GM23338 (cell line): Measurements from ENCODE around the gene UVRAG. TPM values are rescaled to one million over a fixed set of nuclear protein-coding genes. Genes with fewer than 3 reads are reported as not detected.

ENCODE experiments used
- ATAC-seq: fragments of 200-7000 bp; cut with Tn5 transposase; 3 replicates; pipeline ENCODE4 v1.9.1; 2020
- DNase-seq: peaks from one replicate; pipeline ENCODE4 v3.0.0-alpha.2; 2015; ENCODE audit warnings: low spot score
- H2AFZ ChIP-seq: fragments of 200-600 bp; sonication (generic); 2 replicates; pipeline ENCODE4 v1.8.0; 2016; ENCODE audit warnings: antibody characterized with exemption, mild to moderate bottlenecking, moderate library complexity
- H3F3A ChIP-seq: fragments of 200-600 bp; sonication (generic); replicated peaks from 2 replicates; pipeline ENCODE4 v1.8.0; 2017; ENCODE audit warnings: antibody characterized with exemption, mixed run types, low read depth
- H3K27ac ChIP-seq: fragments of 200-600 bp; sonication (generic); 2 replicates; pipeline ENCODE4 v1.6.1; 2016; ENCODE audit warnings: low read depth
- H3K27me3 ChIP-seq: fragments of 200-600 bp; sonication (generic); 2 replicates; pipeline ENCODE4 v1.8.0; 2016; ENCODE audit warnings: mild to moderate bottlenecking, mixed run types, moderate library complexity; ENCODE audit not compliant: insufficient read depth
- H3K36me3 ChIP-seq: fragments of 200-600 bp; sonication (generic); 2 replicates; pipeline ENCODE4 v1.8.0; 2016; ENCODE audit warnings: mild to moderate bottlenecking; ENCODE audit not compliant: insufficient read depth
- H3K4me1 ChIP-seq: fragments of 200-600 bp; sonication (generic); 2 replicates; pipeline ENCODE4 v1.8.0; 2016; ENCODE audit warnings: mild to moderate bottlenecking, moderate library complexity; ENCODE audit not compliant: insufficient read depth
- H3K4me2 ChIP-seq: fragments of 200-600 bp; sonication (generic); 2 replicates; pipeline ENCODE4 v1.7.1; 2017; ENCODE audit warnings: mixed run types
- H3K4me3 ChIP-seq: fragments of 200-600 bp; sonication (generic); 2 replicates; pipeline ENCODE4 v1.6.1; 2016; ENCODE audit warnings: mixed run types
- H3K79me2 ChIP-seq: fragments of 200-600 bp; sonication (generic); replicated peaks from 2 replicates; pipeline ENCODE4 v1.8.0; 2017; ENCODE audit warnings: mild to moderate bottlenecking; ENCODE audit not compliant: insufficient read depth
- H3K9me2 ChIP-seq: fragments of 200-600 bp; sonication (generic); 2 replicates; pipeline ENCODE4 v1.8.0; 2017; ENCODE audit not compliant: insufficient read depth
- H4K20me1 ChIP-seq: fragments of 200-600 bp; sonication (generic); replicated peaks from 2 replicates; pipeline ENCODE4 v1.8.0; 2017; ENCODE audit warnings: mild to moderate bottlenecking; ENCODE audit not compliant: insufficient read depth
- H3K27ac Mint-ChIP-seq: 2 replicates; pipeline ENCODE4 v1.8.0; 2020; ENCODE audit warnings: inconsistent platforms, mild to moderate bottlenecking, moderate library complexity, mixed read lengths
- H3K27me3 Mint-ChIP-seq: 3 replicates; pipeline ENCODE4 v1.8.0; 2022; ENCODE audit warnings: low read depth, mild to moderate bottlenecking, moderate library complexity, mixed read lengths, inconsistent platforms; ENCODE audit not compliant: insufficient read depth, poor library complexity
- H3K36me3 Mint-ChIP-seq: 3 replicates; pipeline ENCODE4 v1.8.0; 2021; ENCODE audit warnings: low read depth, mild to moderate bottlenecking, inconsistent platforms, moderate library complexity, mixed read lengths
- H3K4me1 Mint-ChIP-seq: 3 replicates; pipeline ENCODE4 v1.8.0; 2020; ENCODE audit warnings: mild to moderate bottlenecking, inconsistent platforms, mixed read lengths
- H3K4me3 Mint-ChIP-seq: 3 replicates; pipeline ENCODE4 v1.8.0; 2021; ENCODE audit warnings: moderate library complexity, mild to moderate bottlenecking, inconsistent platforms, mixed read lengths
- H3K9me3 Mint-ChIP-seq: 3 replicates; pipeline ENCODE4 v1.8.0; 2020; ENCODE audit warnings: moderate library complexity, mild to moderate bottlenecking, inconsistent platforms, mixed read lengths
- CREB1 ChIP-seq: fragments of 250-450 bp; sonication (Bioruptor Pico); IDR thresholded peaks from 2 replicates; pipeline ENCODE4 v1.5.0; 2020; ENCODE audit warnings: low read depth, mild to moderate bottlenecking, moderate library complexity
- CTCF ChIP-seq, 2 experiments: fragments of 200-600 bp in 1 of 2; sonication (generic) in 1 of 2; conservative IDR thresholded peaks; 2 replicates each; pipeline versions ENCODE4 v1.5.1 to v1.6.1; 2016 to 2017; ENCODE audit warnings: antibody characterized with exemption in 2 of 2, low read depth in 2 of 2, mild to moderate bottlenecking in 2 of 2, moderate library complexity in 1 of 2
- ETS1 ChIP-seq: IDR thresholded peaks from 2 replicates; pipeline ENCODE4 v1.6.1; 2016; ENCODE audit warnings: antibody characterized with exemption
- EZH2 ChIP-seq: fragments of 200-600 bp; sonication (generic); IDR thresholded peaks from one replicate; pipeline ENCODE4 v1.8.0; 2017; ENCODE audit warnings: antibody characterized with exemption, mild to moderate bottlenecking, low read depth; ENCODE audit not compliant: unreplicated experiment
- EZH2phosphoT487 ChIP-seq: fragments of 200-600 bp; sonication (generic); IDR thresholded peaks from one replicate; pipeline ENCODE4 v1.8.1; 2018; ENCODE audit warnings: antibody characterized with exemption; ENCODE audit not compliant: unreplicated experiment
- JUNB ChIP-seq: IDR thresholded peaks from one replicate; pipeline ENCODE4 v1.6.1; 2016; ENCODE audit warnings: antibody characterized with exemption; ENCODE audit not compliant: unreplicated experiment
- NANOG ChIP-seq: IDR thresholded peaks from 2 replicates; pipeline ENCODE4 v1.6.1; 2016; ENCODE audit warnings: antibody characterized with exemption, borderline replicate concordance
- POLR2AphosphoS5 ChIP-seq: IDR thresholded peaks from 2 replicates; pipeline ENCODE4 v1.6.1; 2016; ENCODE audit warnings: antibody characterized with exemption, low read depth
- REST ChIP-seq: IDR thresholded peaks from one replicate; pipeline ENCODE4 v1.6.1; 2018; ENCODE audit warnings: antibody characterized with exemption; ENCODE audit not compliant: unreplicated experiment
- STAT1 ChIP-seq: IDR thresholded peaks from one replicate; pipeline ENCODE4 v1.6.1; 2016; ENCODE audit warnings: antibody characterized with exemption; ENCODE audit not compliant: unreplicated experiment
- ZNF114 ChIP-seq: fragments of 250-450 bp; sonication (Bioruptor Pico); IDR thresholded peaks from 2 replicates; pipeline ENCODE4 v1.5.0; 2020; ENCODE audit warnings: mild to moderate bottlenecking, moderate library complexity
- ZNF331 ChIP-seq: fragments of 250-450 bp; sonication (Bioruptor Pico); IDR thresholded peaks from 2 replicates; pipeline ENCODE4 v1.5.0; 2020; ENCODE audit warnings: low read depth, mild to moderate bottlenecking, moderate library complexity
- ZNF462 ChIP-seq: fragments of 250-450 bp; sonication (Bioruptor Pico); IDR thresholded peaks from 2 replicates; pipeline ENCODE4 v1.5.0; 2020; ENCODE audit warnings: mild to moderate bottlenecking, moderate library complexity
- polyA plus RNA-seq: library from polyadenylated mRNA; unstranded; fragments of >200 nt; fragmentation: Nextera tagmentation; extraction: Ambion mirVana; gene quantifications from 2 replicates; pipeline ENCODE4 v1.2.1, GENCODE V29; 2016
- total RNA-seq: library from RNA; depleted of rRNA; stranded (reverse); fragments of >200 nt; shearing (Covaris generic); gene quantifications from 2 replicates; pipeline ENCODE4 v1.2.3, GENCODE V29; 2014

Gene UVRAG
- total and polyA plus RNA-seq, 2 experiments from 2014 or later = 15.3 to 17.4 TPM

GRCh38 chr11:75767793-75768111 is 47.3 kb upstream of the UVRAG start:
- H3K4me3 Mint-ChIP-seq = peak overlapping the region; percentile 62; the same call in 2 of the 3 replicates
- H2AFZ ChIP-seq = 0 out of 2 replicates have a peak overlapping the region, but pooled peaks have one; percentile 94
- DNase-seq (no peak), ATAC-seq (no peak)
- no peaks in the 10 kb centered on the region for H3F3A ChIP-seq
- no peak overlapping the region for H3K27ac Mint-ChIP-seq
- no peaks in the 10 kb centered on the region for H3K9me2 ChIP-seq
- H3K4me1 ChIP-seq = peaks cover 11% of the 10 kb centered on the region; the same call in 1 of the 2 replicates
- no peak overlapping the region for H3K27ac ChIP-seq
- H3K27me3 Mint-ChIP-seq = peaks cover 50% of the 10 kb centered on the region
- H3K4me2 ChIP-seq = peak overlapping the region; percentile 88
- no peaks in the 10 kb centered on the region for H3K79me2 ChIP-seq
- H3K9me3 Mint-ChIP-seq = peaks cover 7% of the 10 kb centered on the region; the same call in 2 of the 3 replicates
- peaks cover 7% of the 10 kb centered on the region for H4K20me1 ChIP-seq
- no peaks in the 10 kb centered on the region; the same call in 2 of the 3 replicates for H3K36me3 Mint-ChIP-seq
- H3K36me3 ChIP-seq = no peaks in the 10 kb centered on the region
- peaks cover 52% of the 10 kb centered on the region for H3K27me3 ChIP-seq
- TF ChIP-seq CTCF (conservative IDR thresholded peaks at IDR 0.05; ENCODE audit: low read depth in 2 of 2) (no peak; a peak in 1 of 4 replicates), CREB1 (no peak), ZNF331 (no peak), ZNF114 (CRISPR knock-in tag) (no peak), ETS1 (no peak), REST (no peak), POLR2AphosphoS5 (no peak), EZH2phosphoT487 (no peak), ZNF462 (no peak), EZH2 (no peak), NANOG (no peak), JUNB (no peak), STAT1 (no peak)
- H3K4me3 ChIP-seq = peak overlapping the region; percentile 66; the same call in 1 of the 2 replicates
- H3K4me1 Mint-ChIP-seq = peaks cover 21% of the 10 kb centered on the region
